Effector memory CD4-positive, alpha-beta T cell (primary cell): ENCODE measurements around the gene OR51A2.

Source experiments
- DNase-seq, 3 donors: peaks; one replicate each; pipeline ENCODE4 v3.0.0-alpha.2; 2020
- H3K27ac ChIP-seq: 2 replicates; pipeline ENCODE4 v1.7.0; 2013; ENCODE audit warnings: mild to moderate bottlenecking, low read length, moderate library complexity; ENCODE audit not compliant: insufficient read depth, poor library complexity, severe bottlenecking
- H3K27me3 ChIP-seq: replicated peaks from 2 replicates; pipeline ENCODE4 v1.7.0; 2013; ENCODE audit warnings: mild to moderate bottlenecking, low read length; ENCODE audit not compliant: insufficient read depth, control insufficient read depth, poor library complexity, severe bottlenecking
- H3K36me3 ChIP-seq: 2 replicates; pipeline ENCODE4 v1.7.0; 2013; ENCODE audit warnings: mild to moderate bottlenecking, low read length, moderate library complexity; ENCODE audit not compliant: control insufficient read depth, insufficient read depth
- H3K4me1 ChIP-seq: 2 replicates; pipeline ENCODE4 v1.7.0; 2013; ENCODE audit warnings: low read length, mild to moderate bottlenecking; ENCODE audit not compliant: control insufficient read depth, insufficient read depth, poor library complexity, severe bottlenecking
- H3K4me3 ChIP-seq: 2 replicates; pipeline ENCODE4 v1.7.0; 2013; ENCODE audit warnings: low read length, low read depth, mild to moderate bottlenecking; ENCODE audit not compliant: insufficient read depth, poor library complexity, severe bottlenecking
- H3K9me3 ChIP-seq: 2 replicates; pipeline ENCODE4 v1.7.0; 2013; ENCODE audit warnings: mild to moderate bottlenecking, low read length, moderate library complexity; ENCODE audit not compliant: control insufficient read depth

Gene OR51A2

DNA sequence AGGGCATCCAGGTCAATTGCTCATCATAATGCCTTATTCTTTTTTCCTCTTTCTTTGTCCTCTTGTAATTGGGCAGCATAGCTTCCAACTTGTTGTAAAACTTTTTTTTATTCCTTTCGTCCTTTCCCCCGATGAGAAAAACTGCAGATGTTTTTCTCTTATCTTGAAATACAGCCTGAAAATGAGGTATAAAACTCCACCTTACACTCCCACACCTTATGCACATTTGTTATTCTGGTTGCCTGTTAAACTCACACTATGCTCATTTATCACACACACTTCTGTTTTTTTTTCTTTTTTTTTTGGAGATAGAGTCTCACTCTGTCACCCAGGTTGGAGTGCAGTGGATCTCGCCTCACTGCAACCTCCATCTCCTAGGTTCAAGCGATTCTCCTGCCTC is 1.9 kb upstream of the OR51A2 start:
- DNase-seq = no peak
- Histone ChIP-seq H3K4me3 (no peak overlapping the region), H3K27ac (no peak overlapping the region), H3K4me1 (no peaks in the 10 kb centered on the region), H3K27me3 (no peaks in the 10 kb centered on the region), H3K36me3 (no peaks in the 10 kb centered on the region), H3K9me3 (no peaks in the 10 kb centered on the region)

DNA sequence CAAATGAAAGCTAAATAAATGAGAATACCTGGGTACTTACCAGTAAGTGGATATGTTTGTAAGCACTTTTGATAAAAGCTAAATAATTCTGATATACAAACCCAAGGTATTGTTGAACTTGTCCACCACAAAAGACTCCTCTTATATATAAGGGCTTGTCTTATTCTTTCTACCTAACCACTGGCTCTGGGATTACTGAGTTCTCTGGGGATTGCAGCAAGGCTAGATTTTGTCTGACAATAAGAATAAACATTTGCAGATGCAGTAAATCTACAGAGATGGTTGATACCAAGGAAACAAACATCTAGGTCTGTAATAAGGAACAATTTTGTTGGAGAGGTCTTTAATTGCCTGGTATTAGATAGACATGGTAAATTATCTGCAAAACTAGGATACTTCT is 8.0 kb downstream of the OR51A2 start, which contains the start of gene OR51A4:
OR51A4 (minus strand) TSS at position 101 of the 400 bp plus-strand sequence. CDS start 505 bp downstream, outside the sequence.
- H3K27me3 ChIP-seq = no peaks in the 10 kb centered on the region
- H3K27ac ChIP-seq = no peak within 1 kb of the TSS
- no peak within 1 kb of the TSS for H3K4me3 ChIP-seq
- no peaks in the 10 kb centered on the region for H3K4me1 ChIP-seq
- no peaks in the 10 kb centered on the region for H3K9me3 ChIP-seq
- no peak for DNase-seq
- no peaks in the 10 kb centered on the region for H3K36me3 ChIP-seq

DNA sequence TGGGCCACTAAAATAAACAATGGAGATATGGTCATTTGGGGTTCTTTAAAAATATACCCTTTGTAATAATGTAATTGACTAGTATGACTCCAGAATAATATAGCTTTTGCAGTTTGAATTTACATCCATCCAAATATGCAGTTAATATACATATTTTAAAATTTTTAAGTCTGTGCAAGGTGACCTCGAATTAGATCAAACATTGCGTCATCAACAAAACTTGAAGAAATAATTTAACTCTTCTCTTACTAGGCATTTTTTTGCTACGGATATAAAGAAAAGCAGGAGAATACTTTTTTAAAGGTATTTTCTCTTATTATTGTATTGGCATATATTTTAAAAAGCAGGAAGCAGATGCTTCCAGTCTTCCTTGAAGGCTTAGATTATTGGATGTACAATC is 18.8 kb downstream of the OR51A2 start:
- Histone ChIP-seq H3K4me1 (no peaks in the 10 kb centered on the region), H3K9me3 (no peaks in the 10 kb centered on the region), H3K27me3 (no peaks in the 10 kb centered on the region), H3K4me3 (no peak overlapping the region), H3K27ac (no peak overlapping the region), H3K36me3 (no peaks in the 10 kb centered on the region)
- DNase-seq = no peak

DNA sequence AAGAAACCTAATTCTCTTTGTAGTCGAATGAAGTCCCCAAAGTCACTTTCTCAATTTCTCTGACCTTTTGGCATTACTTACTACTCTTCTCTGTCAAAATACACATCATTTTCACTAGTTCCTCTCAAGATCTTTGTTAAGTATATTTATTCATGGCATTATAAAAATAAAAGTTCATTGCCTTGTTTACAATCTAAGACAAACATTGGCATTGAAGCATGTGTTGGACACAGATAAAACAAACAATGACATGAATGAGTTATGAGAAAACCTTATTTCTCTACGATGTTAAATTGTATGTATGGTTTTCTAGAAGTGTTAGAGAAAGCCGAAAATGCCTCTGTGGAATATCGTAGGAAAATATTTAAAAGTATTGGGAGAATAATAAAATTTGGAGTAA is 22.8 kb downstream of the OR51A2 start:
- no peak overlapping the region for H3K27ac ChIP-seq
- no peaks in the 10 kb centered on the region for H3K36me3 ChIP-seq
- H3K4me3 ChIP-seq = no peak overlapping the region
- H3K4me1 ChIP-seq = no peaks in the 10 kb centered on the region
- no peaks in the 10 kb centered on the region for H3K27me3 ChIP-seq
- no peak for DNase-seq
- H3K9me3 ChIP-seq = no peaks in the 10 kb centered on the region

DNA sequence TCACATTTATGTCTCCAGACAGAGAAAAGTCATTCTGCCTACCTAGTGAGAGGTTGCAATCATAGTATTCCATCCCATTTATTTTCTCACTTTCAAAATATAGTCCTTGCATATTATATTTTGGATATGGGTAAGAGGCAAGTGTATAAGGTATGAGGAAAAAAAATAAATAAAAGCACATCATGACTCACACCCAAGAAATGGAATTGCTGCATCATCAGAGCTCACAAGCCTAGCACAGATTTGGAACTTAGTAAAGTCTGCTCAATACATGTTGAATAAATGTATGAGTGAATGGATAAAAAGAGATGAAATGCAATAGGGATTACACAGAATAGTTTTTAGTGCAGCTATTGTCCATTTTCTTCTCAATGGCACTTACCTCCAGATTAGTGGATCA is 28.9 kb downstream of the OR51A2 start:
- no peaks in the 10 kb centered on the region for H3K9me3 ChIP-seq
- no peaks in the 10 kb centered on the region for H3K36me3 ChIP-seq
- no peak overlapping the region for H3K4me3 ChIP-seq
- no peaks in the 10 kb centered on the region for H3K27me3 ChIP-seq
- no peak overlapping the region for H3K27ac ChIP-seq
- H3K4me1 ChIP-seq = no peaks in the 10 kb centered on the region
- DNase-seq = no peak

DNA sequence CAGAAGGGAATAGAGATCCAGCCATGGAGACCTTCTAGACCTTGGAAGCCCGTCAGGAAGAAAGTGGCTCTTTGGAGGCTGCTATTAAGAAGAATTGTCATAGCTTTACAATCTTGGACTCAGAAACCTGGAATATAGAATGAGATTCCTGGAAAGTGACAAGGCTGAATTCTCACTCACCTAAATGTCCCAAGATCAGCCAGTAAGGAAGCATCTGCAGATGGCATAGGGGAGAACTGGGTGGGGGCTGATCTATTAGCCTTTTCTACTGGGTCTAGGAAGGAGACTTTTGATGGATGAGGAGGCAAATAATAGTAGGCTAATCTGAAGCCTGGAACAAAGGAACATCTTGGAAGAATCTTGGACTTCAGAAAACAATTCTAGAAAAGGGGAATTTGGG is 31.3 kb downstream of the OR51A2 start, which contains the start of gene OR51G1:
OR51G1 (minus strand) TSS at position 101 of the 400 bp plus-strand sequence; CDS start at position 101, 0 bp downstream.
- Histone ChIP-seq H3K36me3 (no peaks in the 10 kb centered on the region), H3K4me1 (no peaks in the 10 kb centered on the region), H3K9me3 (no peaks in the 10 kb centered on the region), H3K4me3 (no peak within 1 kb of the TSS), H3K27me3 (no peaks in the 10 kb centered on the region), H3K27ac (no peak within 1 kb of the TSS)
- no peak for DNase-seq

DNA sequence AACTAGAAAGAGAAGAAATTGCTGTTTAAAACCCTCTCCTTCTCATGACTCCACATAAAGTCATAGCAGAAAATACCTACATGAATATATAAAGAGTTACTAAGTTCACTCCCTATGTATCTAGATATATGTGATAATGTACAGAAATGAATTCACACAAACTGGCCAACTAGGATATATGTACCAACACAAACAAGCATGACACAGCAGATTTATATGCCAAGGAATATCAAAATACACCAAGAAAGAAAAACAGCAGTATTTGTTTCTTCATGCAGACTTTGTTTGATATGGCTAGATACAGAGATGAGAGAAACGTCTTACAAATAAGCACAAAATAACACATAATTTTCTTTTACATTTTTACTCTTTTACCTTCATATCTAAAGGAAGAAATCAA is 33.2 kb downstream of the OR51A2 start:
- no peaks in the 10 kb centered on the region for H3K27me3 ChIP-seq
- H3K27ac ChIP-seq = no peak overlapping the region
- no peak overlapping the region for H3K4me3 ChIP-seq

DNA sequence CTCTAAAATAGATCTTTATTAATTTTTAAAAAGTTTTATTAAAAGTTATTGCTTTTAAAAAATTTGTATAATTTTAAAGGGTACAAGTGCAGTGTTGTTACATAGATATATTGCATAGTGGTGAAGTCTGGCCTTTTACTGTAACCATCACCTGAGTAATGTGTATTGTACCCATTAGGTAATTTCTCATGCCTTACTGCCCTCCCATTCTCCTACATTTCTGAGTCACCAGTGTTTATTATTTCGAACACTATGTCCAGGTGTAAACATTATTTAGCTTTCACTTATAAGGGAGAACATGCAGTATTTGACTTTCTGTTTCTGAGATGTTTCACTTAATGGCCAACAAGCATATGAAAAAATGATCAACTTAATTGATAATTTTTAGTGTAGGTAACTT is 33.7 kb downstream of the OR51A2 start:
- H3K4me1 ChIP-seq = no peaks in the 10 kb centered on the region
- H3K4me3 ChIP-seq = no peak overlapping the region
- no peaks in the 10 kb centered on the region for H3K9me3 ChIP-seq
- H3K27ac ChIP-seq = no peak overlapping the region
- no peak for DNase-seq
- no peaks in the 10 kb centered on the region for H3K27me3 ChIP-seq
- H3K36me3 ChIP-seq = no peaks in the 10 kb centered on the region

More for the DNA sequence above, 33.2 kb downstream of the OR51A2 start:
- H3K36me3 ChIP-seq = no peaks in the 10 kb centered on the region
- no peaks in the 10 kb centered on the region for H3K4me1 ChIP-seq
- no peaks in the 10 kb centered on the region for H3K9me3 ChIP-seq
- no peak for DNase-seq

DNA sequence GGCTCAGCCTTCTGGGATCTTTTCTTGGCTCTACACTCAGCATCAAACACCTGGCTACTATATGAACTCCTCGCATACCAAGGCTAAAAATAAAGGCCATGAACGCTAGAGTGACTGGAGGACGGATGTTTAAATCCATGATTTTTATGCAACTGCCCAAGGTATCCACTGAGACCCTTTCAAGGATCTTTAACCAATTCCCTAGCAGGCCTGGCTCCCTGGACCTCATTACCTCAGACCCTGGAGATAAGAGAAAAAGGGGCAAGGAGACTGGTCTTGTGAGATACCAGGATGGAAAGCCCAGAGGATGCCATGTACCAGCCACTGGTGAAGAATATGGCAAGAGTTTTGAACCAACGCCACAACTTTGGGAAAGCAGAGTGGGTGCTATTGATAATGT is 36.3 kb downstream of the OR51A2 start, which contains the start of gene OR51G2:
OR51G2 (minus strand) TSS at position 101 of the 400 bp plus-strand sequence. CDS start 3,687 bp downstream, outside the sequence.
- H3K36me3 ChIP-seq = no peaks in the 10 kb centered on the region
- no peaks in the 10 kb centered on the region for H3K9me3 ChIP-seq
- H3K27me3 ChIP-seq = no peaks in the 10 kb centered on the region
- no peak for DNase-seq
- no peaks in the 10 kb centered on the region for H3K4me1 ChIP-seq
- H3K27ac ChIP-seq = no peak within 1 kb of the TSS
- no peak within 1 kb of the TSS for H3K4me3 ChIP-seq

DNA sequence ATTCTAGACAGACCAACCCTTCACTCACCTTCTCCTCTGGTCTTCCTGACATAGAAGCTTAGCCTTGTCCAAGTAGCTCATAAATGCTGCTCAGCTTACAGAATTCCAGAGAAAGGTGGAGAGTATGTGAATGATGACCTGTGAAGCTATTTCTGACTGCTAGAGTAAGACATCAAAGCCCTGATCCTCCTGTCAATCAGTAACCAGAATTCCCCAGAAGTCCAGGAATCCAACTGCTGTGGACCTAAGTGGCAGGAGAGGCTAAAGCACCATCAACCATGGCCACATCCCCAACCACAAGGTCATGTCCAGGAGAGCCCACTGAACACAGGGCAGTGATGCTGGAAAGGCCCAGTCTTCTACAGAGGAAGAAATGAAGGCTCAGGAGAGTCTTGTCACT is 38.9 kb downstream of the OR51A2 start:
- DNase-seq = no peak

More for the DNA sequence above, 38.9 kb downstream of the OR51A2 start:
- Histone ChIP-seq H3K27me3 (no peaks in the 10 kb centered on the region), H3K36me3 (no peaks in the 10 kb centered on the region), H3K9me3 (no peaks in the 10 kb centered on the region), H3K27ac (no peak overlapping the region), H3K4me1 (no peaks in the 10 kb centered on the region), H3K4me3 (no peak overlapping the region)
